GM18868 (cell line): Measurements from ENCODE around the gene TAS2R41.
"Not testable (repeated sequence)": the region's sequence is repeated elsewhere in the genome, so short reads cannot be mapped to it uniquely, and the experiment has no call there.

Experiments used
- ATAC-seq: cut with Tn5 transposase; IDR thresholded peaks from one replicate; pipeline ENCODE4 v1.9.1; 2021; ENCODE audit warnings: mild to moderate bottlenecking, moderate library complexity; ENCODE audit not compliant: unreplicated experiment

The TAS2R41 gene

DNA sequence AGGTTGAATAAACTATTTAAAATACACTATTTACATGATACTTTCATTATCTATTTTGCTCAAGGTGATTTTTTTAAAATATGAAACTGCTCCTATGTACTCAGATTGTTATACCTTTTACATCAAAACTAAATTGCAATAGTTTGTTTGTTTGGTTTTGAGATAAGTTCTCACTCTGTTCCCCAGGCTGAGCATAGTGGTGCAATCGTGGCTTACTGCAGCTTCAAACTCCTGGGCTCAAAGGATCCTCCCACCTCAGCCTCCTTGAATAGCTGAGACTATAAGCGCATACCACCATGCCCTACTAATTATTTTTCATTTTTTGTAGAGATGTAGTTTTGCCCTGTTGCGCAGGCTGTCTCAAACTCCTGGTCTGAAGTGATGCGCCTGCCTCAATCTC, 21.7 kb upstream of the TAS2R41 start:
- ATAC-seq, result no peak

DNA sequence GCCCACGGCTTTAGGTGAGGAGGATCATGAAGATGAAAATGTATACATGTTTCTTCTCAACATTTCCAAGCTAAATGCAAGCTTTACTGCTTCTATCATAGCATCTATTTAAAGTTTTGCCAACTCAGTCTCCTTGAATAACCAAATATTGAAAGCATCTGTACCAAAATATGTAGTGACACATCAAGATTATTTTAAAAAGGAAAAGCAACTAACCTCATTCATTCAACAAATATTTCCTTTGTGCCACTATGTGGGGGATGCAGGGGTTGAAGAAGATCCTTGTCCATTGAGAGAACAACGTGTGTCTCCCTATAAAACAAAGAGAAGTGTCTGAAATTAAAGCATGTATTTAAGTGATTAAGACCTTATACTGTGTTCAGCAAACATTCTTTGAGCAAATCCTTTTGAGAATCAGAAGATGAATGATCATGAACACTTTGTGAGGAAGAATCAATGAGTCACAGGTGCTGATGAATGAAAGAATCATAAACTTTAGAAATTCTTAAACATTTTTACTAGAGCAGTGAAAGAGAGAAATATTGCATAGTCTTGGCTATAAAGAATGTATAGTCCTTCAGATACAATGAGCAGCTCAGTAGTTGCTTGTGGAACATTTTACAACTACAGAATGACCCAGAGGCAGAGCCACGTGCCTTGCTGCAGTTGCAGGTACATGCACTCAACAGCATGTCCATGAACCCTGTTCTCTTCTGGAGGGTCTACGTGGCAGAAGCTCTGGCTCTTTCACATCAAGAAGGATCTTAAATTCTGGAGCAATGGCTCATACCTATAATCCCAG, 20.5 kb upstream of the TAS2R41 start:
- ATAC-seq, result no peak

DNA sequence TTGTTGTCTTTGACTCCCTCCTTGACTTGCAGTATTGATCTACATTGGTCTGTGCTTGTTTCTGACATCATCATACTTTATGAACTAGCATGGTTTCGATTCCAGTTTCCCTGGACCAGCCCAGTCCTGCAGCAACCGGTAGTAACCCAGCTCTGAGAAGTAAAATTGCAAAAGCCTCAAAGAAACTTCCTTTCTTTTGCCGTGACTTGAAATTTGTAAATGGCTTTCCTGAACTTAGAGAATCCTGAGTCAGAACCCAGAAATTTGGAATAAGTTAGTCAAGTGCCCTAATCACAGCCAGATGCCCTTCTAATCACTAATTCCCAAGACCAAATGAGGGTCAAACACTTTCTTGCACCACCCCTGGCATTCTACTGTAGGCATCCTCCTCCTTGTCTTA, 19.4 kb upstream of the TAS2R41 start:
- ATAC-seq, result no peak

DNA sequence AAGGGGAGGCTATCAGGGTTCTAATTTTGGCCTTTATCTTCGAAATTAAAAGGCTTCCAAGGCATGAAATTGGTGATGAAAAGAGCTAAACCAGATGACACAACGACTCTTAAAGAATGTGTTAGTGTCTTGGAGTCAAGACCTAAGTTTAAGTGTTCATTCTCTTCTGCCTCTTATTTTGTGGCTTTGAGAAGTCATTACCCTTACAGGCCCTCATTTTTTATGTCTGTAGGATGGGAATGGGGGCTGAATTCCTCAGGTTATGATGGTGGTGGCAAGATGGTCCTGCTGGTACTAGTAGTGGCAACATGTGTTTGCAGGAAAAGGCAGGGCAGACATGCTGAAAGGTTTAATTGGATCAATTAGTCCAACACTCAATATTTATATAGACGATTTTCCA, 19.0 kb upstream of the TAS2R41 start:
- no peak for ATAC-seq

DNA sequence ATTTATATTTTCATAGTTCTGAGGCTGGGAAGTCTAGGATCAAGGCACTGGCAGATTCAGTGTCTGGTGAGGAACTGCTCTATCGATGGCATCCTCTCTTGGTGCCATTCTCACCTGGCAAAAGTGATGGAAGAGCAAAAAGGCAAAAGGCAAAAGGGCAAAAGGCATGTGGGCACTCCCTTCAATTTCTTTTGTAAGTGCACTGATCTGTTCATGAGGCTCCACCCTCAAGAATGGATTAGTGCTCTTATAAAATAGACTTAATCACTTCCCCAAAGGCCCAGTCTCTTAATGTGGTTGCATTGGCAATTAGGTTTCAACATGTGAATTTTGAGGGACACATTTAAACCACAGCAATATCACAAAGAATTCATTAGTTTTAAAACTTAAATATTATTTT, 18.3 kb upstream of the TAS2R41 start:
- ATAC-seq, result no peak

DNA sequence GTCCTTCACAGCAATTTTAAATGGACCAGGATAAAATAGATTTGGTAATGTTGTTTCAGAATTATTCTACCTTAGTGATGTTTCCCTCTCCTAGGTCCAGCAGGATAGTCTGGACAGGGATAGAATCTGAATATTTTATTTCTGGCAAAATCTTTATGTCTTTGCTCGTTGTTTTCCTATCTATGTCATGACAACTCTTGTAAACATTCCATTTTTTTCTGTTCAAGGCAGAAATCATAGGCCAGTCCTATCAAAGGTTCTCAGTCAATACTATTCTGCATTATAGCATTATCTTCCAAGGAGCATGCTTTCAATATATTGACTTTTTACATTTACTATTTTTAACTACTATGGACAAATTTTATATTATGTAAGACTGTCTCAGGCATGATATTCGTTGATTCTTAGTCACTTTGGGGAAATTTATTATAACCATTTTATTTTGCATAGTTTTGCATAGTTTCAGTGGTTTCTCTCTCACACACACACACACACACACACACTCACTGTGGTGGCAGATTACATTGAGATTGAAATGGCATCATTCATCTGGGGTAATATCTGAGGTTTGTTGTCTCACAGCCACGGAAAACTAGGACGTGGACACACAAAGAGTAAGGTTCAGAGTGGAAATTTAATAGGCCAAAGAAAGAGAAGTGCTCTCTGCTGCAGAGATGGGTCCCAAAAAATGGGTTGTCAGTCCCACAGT, 17.2 kb upstream of the TAS2R41 start:
- ATAC-seq, result no peak

GRCh38 chr7:143462045-143462444, 15.6 kb upstream of the TAS2R41 start:
- ATAC-seq, result no peak

- no peak for ATAC-seq
These were observed 14.1 kb upstream of the TAS2R41 start for GRCh38 chr7:143463556-143463955.

DNA sequence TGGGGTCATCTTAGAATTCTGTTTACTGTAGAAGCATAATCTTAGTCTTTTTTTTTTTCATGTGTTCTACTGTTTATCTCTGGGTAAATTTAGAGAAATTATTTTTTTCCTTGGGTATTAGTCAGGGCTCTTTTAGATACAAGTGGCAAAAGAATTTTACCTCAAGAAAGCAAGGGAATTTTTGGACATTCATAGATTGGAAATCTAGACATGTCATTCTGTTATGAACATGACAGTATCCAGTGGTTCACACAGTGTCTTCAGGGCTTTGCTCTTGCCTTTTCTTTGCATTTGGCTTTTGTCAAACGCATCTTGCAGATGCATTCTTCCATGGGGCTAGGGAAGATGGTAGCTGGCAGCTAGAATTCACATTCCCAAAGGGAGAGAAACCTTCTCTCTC, 13.7 kb upstream of the TAS2R41 start:
- ATAC-seq, result no peak

GRCh38 chr7:143467724-143468123, 9.9 kb upstream of the TAS2R41 start:
- no peak for ATAC-seq

DNA sequence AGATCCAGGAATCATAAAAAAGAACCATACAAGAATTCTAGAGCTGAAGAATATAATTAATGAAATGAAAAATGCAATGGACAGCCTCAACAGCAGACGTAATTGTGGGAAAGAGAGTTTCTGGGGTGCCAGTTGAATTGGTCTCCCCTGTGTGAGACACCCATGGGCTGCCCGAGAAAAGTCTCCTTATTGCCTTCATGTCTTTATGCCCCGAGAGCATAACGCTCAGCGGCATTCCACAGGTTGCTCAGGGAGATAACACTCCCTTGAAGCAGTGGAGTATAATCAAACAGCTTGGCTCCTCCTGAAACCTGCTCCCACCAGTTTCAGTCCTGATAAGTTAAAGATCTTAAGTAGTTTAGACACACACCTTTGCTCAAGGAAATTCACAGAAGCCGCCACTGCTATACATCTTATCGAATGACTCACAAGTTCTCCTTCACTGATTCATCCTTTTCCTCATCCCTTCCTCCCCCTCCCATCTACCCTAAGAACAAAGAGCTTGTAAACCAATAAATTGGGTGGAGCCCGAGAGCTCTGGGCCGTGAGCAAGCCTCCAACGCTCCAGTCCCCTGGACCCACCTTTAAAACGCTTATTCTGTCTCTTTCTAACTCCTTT, 5.5 kb upstream of the TAS2R41 start:
- not testable (repeated sequence) for ATAC-seq

GRCh38 chr7:143479055-143479766, 1.5 kb downstream of the TAS2R41 start:
- no peak for ATAC-seq

DNA sequence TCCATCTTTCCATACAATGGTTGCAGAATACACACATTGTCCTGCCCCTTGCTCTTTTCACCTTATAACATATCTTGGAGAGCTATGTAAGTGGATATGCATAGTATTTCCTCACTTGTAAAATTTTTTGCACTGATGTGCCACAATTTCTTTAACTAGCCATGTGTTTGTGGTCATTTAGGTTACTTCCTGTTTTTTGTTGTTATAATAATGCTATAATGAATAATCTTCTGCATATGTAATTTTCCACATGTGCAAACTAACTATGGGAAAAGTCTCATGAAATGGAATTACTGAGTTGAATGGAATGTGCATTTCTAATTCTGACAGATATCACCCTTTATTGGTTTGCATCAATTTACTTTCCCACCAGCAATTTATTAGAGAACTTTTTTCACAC, 2.8 kb downstream of the TAS2R41 start:
- ATAC-seq, result no peak

DNA sequence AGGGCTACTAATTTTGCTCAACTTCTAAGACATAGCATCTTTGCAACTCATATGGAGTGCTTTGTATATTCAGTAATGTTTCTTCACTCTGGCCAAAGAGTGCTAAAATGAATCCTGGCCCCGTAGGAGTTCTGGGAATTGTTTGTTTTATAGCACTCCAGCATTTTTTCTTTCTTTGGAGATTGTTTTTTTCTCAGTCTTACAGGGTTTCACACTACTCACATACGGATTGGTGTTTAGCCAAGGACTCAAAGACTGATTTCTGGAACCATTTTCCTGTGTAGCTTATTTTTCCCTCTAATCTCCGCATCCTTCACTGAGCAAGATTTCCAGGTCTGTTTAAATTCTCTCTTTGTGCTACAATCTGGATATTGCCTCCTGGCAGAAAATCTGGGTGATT, 6.4 kb downstream of the TAS2R41 start:
- ATAC-seq, result no peak

DNA sequence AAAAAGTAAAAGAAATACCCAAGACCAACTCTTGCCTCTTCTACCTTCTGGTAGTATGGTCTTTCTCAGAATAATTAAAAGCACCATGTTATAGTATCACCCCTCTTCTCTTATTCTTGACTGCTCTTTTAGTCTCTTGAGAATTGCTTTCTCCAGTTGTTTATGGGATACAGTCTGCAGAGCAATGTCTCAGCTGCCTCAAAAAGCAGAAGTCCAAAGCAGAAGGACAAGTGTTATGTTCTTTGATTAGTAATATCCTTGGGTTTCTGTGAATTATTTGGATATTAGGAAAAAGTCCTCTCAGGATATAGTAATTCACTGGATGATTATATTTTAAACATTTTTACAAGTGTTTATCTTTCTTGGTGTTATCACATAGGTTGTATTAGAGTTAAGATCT, 7.4 kb downstream of the TAS2R41 start:
- no peak for ATAC-seq

DNA sequence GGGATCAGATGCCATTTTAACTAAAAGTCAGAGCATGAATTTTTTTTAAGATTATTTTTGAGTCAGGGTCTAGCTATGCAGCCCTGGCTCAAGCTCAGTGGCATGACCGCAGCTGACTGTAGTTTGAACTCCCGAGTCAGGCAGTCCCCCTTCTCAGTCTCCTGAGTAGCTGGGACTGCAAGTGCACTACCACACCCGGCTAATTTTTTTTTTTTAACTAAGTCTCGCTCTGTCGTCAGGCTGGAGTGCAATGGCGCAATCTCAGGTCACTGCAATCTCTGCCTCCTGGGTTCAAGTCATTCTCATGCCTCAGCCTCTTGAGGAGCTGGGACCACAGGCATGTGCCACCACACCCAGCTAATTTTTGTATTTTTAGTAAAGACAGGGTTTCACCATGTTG, 7.8 kb downstream of the TAS2R41 start:
- ATAC-seq, result no peak

DNA sequence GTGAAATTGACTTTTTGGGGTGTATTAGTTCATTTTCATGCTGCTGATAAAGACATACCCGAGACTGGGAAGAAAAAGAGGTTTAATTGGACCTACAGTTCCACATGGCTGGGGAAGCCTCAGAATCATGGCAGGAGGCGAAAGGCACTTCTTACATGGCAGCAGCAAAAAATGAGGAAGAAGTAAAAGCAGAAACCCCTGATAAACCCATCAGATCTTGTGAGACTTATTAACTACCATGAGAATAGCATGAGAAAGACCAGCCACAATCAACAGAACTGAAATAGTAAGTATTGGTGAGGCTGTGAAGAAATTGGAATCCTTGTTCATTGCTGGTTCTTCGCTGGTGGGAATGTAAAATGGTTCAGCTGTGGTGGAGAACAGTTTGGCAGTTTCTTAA, 8.6 kb downstream of the TAS2R41 start:
- not testable (repeated sequence) for ATAC-seq

DNA sequence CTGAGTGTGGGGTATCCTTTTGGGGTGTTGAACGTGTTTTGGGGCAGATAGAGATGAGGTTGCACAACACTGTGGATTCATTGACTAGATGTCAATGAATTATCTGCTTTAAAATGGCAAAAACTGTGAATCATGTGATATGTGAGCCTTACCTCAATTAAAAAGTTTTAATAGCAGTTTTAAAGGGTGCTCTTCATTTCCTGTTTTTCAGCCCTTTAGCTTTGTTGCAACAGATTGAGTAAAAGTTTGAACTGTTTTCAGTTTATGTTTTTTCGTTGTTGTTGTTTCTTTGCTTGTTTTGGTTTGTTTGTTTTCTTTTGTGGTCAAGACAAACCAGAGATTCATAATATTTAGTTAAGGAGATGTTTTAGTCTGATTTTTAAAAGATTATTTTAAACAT, 9.4 kb downstream of the TAS2R41 start:
- no peak for ATAC-seq

GRCh38 chr7:143487566-143487965, 9.9 kb downstream of the TAS2R41 start:
- peak; percentile 74 for ATAC-seq

DNA sequence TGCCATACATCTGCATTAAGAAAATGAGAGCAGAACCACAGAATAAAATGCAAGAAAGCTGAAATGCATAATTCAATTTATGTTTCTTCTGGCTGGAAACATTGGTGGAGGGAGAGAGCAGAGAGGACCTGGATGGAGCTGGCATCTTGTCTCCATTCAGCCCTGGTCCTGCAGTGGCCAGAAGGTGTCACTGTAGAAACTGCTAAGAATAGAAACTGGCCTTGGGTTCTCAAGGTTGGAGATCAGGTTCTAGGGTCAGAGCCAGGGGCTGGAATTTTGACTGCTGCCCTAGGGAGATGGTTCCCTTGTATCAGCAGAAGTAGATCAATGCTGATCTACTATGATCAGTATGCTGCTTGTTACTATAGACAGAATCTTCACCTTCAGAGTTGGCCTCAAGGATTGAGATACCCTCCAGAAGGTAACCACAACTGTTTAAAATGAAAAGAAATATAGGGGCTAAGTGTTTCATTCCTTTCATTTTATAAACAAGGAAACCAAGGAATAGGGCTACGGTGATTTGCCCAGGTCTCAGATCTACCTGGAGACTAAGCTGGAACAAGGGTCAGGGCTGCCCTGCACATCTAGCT, 13.1 kb downstream of the TAS2R41 start:
- no peak for ATAC-seq

DNA sequence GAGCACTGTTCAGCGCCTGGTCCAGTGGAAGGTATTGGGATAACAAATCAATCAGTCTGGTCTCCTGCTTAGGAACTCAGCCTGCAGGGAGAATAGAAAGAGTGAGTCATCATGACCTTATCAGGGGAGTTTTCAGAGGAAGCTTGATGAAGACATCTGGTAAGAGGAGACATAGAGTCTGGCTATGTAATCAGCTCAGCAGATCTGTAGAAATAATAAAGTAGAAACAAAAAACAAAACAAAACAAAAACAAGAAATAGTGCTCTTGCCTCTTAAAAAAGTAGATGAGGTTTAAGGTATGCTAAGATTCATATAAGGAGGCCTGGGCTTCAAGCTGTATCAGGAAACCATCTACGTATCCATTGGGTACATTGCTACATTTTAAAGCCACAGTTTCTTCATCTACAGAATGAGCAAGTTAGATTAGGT, 14.4 kb downstream of the TAS2R41 start:
- peak; percentile 51 for ATAC-seq
